GM12878 (cell line): ENCODE results near the gene KRTAP10-1. TPM values are rescaled to one million over a fixed set of nuclear protein-coding genes. Genes with fewer than 3 reads are reported as not detected.

Source experiments
- ATAC-seq: fragments of 200-7000 bp; cut with Tn5 transposase; 3 replicates; pipeline ENCODE4 v1.9.1; 2020; ENCODE audit warnings: mild to moderate bottlenecking, moderate library complexity
- BruUV-seq: library from RNA; stranded (reverse); fragments of 400-500 nt; replicated peaks from 2 replicates; lab custom pipeline; 2021; lab: Mats Ljungman, UMichigan
- CTCF ChIA-PET: fragments of 300-600 bp; sonication (Branson Sonifier 250); formaldehyde crosslinking; extraction: SDS; loops from one replicate; lab custom pipeline; 2021; ENCODE audit warnings: inconsistent platforms; lab: Yijun Ruan, JAX
- POLR2A ChIA-PET: fragments of 350-600 bp; formaldehyde crosslinking; extraction: SDS; loops from one replicate; lab custom pipeline; 2021; ENCODE audit warnings: inconsistent platforms; lab: Charles Lee
- RAD21 ChIA-PET: fragments of 300-600 bp; sonication (Branson Sonifier 250); formaldehyde crosslinking; loops from one replicate; lab custom pipeline; 2023; ENCODE audit warnings: antibody characterized with exemption; ENCODE audit not compliant: unreplicated experiment; lab: Charles Lee
- SMC1A ChIA-PET: fragments of 300-600 bp; sonication (Branson Sonifier 250); formaldehyde crosslinking; loops from one replicate; lab custom pipeline; 2023; ENCODE audit not compliant: unreplicated experiment, uncharacterized antibody; lab: Charles Lee
- DNase-seq: peaks from one replicate; pipeline ENCODE4 v3.0.0-alpha.2; 2011; ENCODE audit warnings: low read depth, low spot score
- FAIRE-seq: peaks from 3 replicates; lab custom pipeline; 2011; peaks lifted over from hg19 to GRCh38; lab: Jason Lieb, UNC
- H2AFZ ChIP-seq: 2 replicates; pipeline ENCODE4 v1.6.0; 2011; ENCODE audit warnings: low read depth, low read length, control low read depth; ENCODE audit not compliant: control insufficient read depth
- H3K27ac ChIP-seq: 2 replicates; pipeline ENCODE4 v1.5.1; 2011; ENCODE audit warnings: control low read depth; ENCODE audit not compliant: control insufficient read depth, insufficient read depth
- H3K27me3 ChIP-seq, 2 experiments: replicated peaks in 1 of 2; 2 replicates each; pipeline versions ENCODE4 v1.6.0 to v1.6.1; 2011; ENCODE audit warnings: low read length in 1 of 2; ENCODE audit not compliant: control insufficient read depth in 2 of 2, insufficient read depth in 2 of 2
- H3K36me3 ChIP-seq, 2 experiments: 2 replicates each; pipeline ENCODE4 v1.5.1; 2011; ENCODE audit warnings: low read length in 1 of 2; ENCODE audit not compliant: control insufficient read depth in 2 of 2, insufficient read depth in 2 of 2
- H3K4me1 ChIP-seq: 2 replicates; pipeline ENCODE4 v1.6.1; 2011; ENCODE audit warnings: mild to moderate bottlenecking, low read length, moderate library complexity, mixed read lengths; ENCODE audit not compliant: control insufficient read depth, insufficient read depth
- H3K4me2 ChIP-seq: 2 replicates; pipeline ENCODE4 v1.6.0; 2011; ENCODE audit warnings: control low read depth; ENCODE audit not compliant: control insufficient read depth, insufficient read depth
- H3K4me3 ChIP-seq: fragments of 200-600 bp; sonication (generic); 2 replicates; pipeline ENCODE4 v1.5.1; 2016
- H3K79me2 ChIP-seq: 2 replicates; pipeline ENCODE4 v1.6.0; 2011; ENCODE audit warnings: low read length; ENCODE audit not compliant: control insufficient read depth, insufficient read depth
- H3K9ac ChIP-seq: 2 replicates; pipeline ENCODE4 v1.8.0; 2011; ENCODE audit warnings: low read length, control low read depth, mixed read lengths; ENCODE audit not compliant: control insufficient read depth, insufficient read depth
- H3K9me3 ChIP-seq: replicated peaks from 3 replicates; pipeline ENCODE4 v1.5.1; 2011; ENCODE audit warnings: mild to moderate bottlenecking, low read length; ENCODE audit not compliant: control insufficient read depth, insufficient read depth
- H4K20me1 ChIP-seq: 2 replicates; pipeline ENCODE4 v1.6.0; 2011; ENCODE audit not compliant: control insufficient read depth, insufficient read depth
- ATF7 ChIP-seq: fragments of 450-650 bp; IDR thresholded peaks from 2 replicates; pipeline ENCODE4 v1.6.1; 2016; ENCODE audit warnings: low read depth, mild to moderate bottlenecking
- HDGF ChIP-seq: fragments of 450-650 bp; IDR thresholded peaks from 2 replicates; pipeline ENCODE4 v1.6.1; 2016; ENCODE audit warnings: antibody characterized with exemption
- KAT2A ChIP-seq: conservative IDR thresholded peaks from 2 replicates; pipeline ENCODE4 v1.6.1; 2011; ENCODE audit warnings: low read depth, low read length; ENCODE audit not compliant: control insufficient read depth
- MLLT1 ChIP-seq: fragments of 450-650 bp; IDR thresholded peaks from 2 replicates; pipeline ENCODE4 v1.6.1; 2016; ENCODE audit warnings: mild to moderate bottlenecking
- MYB ChIP-seq: fragments of 150-350 bp; IDR thresholded peaks from 2 replicates; pipeline ENCODE4 v1.6.1; 2014; ENCODE audit warnings: mild to moderate bottlenecking, low read depth, low read length, borderline replicate concordance
- SIX5 ChIP-seq: IDR thresholded peaks from 2 replicates; pipeline ENCODE4 v1.6.1; 2011; ENCODE audit warnings: mild to moderate bottlenecking, low read depth, low read length, moderate library complexity; ENCODE audit not compliant: severe bottlenecking
- SKIL ChIP-seq: fragments of 450-650 bp; IDR thresholded peaks from 2 replicates; pipeline ENCODE4 v1.6.1; 2017; ENCODE audit warnings: mild to moderate bottlenecking, low read depth, inconsistent platforms; ENCODE audit not compliant: poor library complexity, severe bottlenecking
- SMAD1 ChIP-seq: fragments of 450-650 bp; IDR thresholded peaks from 2 replicates; pipeline ENCODE4 v1.6.1; 2018; ENCODE audit warnings: mild to moderate bottlenecking, low read depth; ENCODE audit not compliant: partially characterized antibody
- ZBTB40 ChIP-seq: fragments of 450-650 bp; IDR thresholded peaks from 2 replicates; pipeline ENCODE4 v1.6.1; 2016; ENCODE audit warnings: mild to moderate bottlenecking, moderate library complexity, borderline replicate concordance
- WGBS: methylation state at CpG from one replicate; pipeline ENCODE4 v1.1.6; 2016; ENCODE audit warnings: low lambda C conversion rate; ENCODE audit not compliant: insufficient replicate concordance, insufficient coverage; ENCODE audit errors: missing lambda C conversion rate; 5-methylcytosine and 5-hydroxymethylcytosine counted together
- in situ Hi-C: fragments of 300-500 bp; cut with MboI; formaldehyde crosslinking; loops from 9 replicates; pipeline ENCODE4 v1.14.3; 2018; ENCODE audit warnings: mixed read lengths
- intact Hi-C: fragments of 100-400 bp; cut with micrococcal nuclease; formaldehyde crosslinking; loops from one replicate; pipeline ENCODE4 v1.14.2; 2022; ENCODE audit not compliant: unreplicated experiment
- polyA plus RNA-seq, 11 experiments: library from polyadenylated mRNA; depleted of rRNA in 4 of 11; unstranded in 6 of 11; stranded (reverse) in 5 of 11; fragments of >200 nt; fragmentation: Nextera tagmentation in 4 of 11; fragmentation: Illumina TruSeq in 1 of 11; extraction: Ambion mirVana in 4 of 11; extraction: Trizol in 1 of 11; gene quantifications; 1 replicate in 1 of 11; 2 replicates in 10 of 11; pipeline versions ENCODE4 v1.2.1 to v1.2.3, GENCODE V29; 2011 to 2016; ENCODE audit warnings: inconsistent platforms in 2 of 11, missing spikeins in 2 of 11, low read depth in 1 of 11
- total RNA-seq, 4 experiments: library from RNA; depleted of rRNA in 3 of 4; stranded (reverse); fragments of >200 nt in 3 of 4; fragmentation: Illumina TruSeq in 1 of 4; extraction: Trizol in 1 of 4; gene quantifications; 2 replicates each; pipeline versions ENCODE4 v1.2.1 to v1.2.3, GENCODE V29; 2013 to 2021

KRTAP10-1 gene
- total and polyA plus RNA-seq, 10 of the 15 experiments (the other 5 are each of a cell fraction or from before 2014, with no cell fraction given) = not detected

- no TSS peak for BruUV-seq
- Histone ChIP-seq H3K79me2 (no peaks in the 10 kb centered on the region), H3K36me3 (no peaks in the 10 kb centered on the region), H2AFZ (no peak overlapping the region), H4K20me1 (no peaks in the 10 kb centered on the region), H3K27ac (no peak overlapping the region), H3K27me3 (no peaks in the 10 kb centered on the region), H3K4me2 (no peak overlapping the region), H3K9ac (no peak overlapping the region), H3K4me1 (no peaks in the 10 kb centered on the region), H3K9me3 (no peaks in the 10 kb centered on the region; the same call in 2 of the 3 replicates), H3K4me3 (no peak overlapping the region)
- DNase-seq (no peak), FAIRE-seq (no peak), ATAC-seq (no peak)
- ChIA-PET SMC1A (no interaction called here), POLR2A (no interaction called here), CTCF (no interaction called here), RAD21 (no interaction called here)
- TF ChIP-seq SKIL (no peak), MLLT1 (no peak), ATF7 (no peak), KAT2A (no peak), MYB (no peak), SMAD1 (no peak), SIX5 (no peak), ZBTB40 (no peak), HDGF (no peak)
- 45% methylated on average over 23 of the region's 23 CpGs for WGBS
- in situ Hi-C loops = no loop called here
- intact Hi-C loops = no loop called here
Measured at GRCh38 chr21:44530903-44531605, 8.9 kb downstream of the KRTAP10-1 start.
